Gastrocnemius medialis (tissue), 4 donors: ENCODE measurements around the gene FKBP7.

Experiments used
- POLR2A ChIP-seq, 2 donors: fragments of 450-650 bp; IDR thresholded peaks; one replicate each; pipeline ENCODE4 v1.6.1; 2017; ENCODE audit warnings: antibody characterized with exemption in 2 of 2, mild to moderate bottlenecking in 2 of 2, moderate library complexity in 2 of 2
- TF ChIP-seq, protein P1 (sequence below), 5 experiments: fragments of 450-650 bp in 3 of 5; fragments of 200-600 bp in 2 of 5; sonication (generic) in 2 of 5; IDR thresholded peaks in 4 of 5; conservative IDR thresholded peaks in 1 of 5; 1 replicate in 4 of 5; 2 replicates in 1 of 5; pipeline ENCODE4 v1.5.1; 2016 to 2019; ENCODE audit warnings: antibody characterized with exemption in 5 of 5, mild to moderate bottlenecking in 3 of 5, moderate library complexity in 3 of 5

DNA sequence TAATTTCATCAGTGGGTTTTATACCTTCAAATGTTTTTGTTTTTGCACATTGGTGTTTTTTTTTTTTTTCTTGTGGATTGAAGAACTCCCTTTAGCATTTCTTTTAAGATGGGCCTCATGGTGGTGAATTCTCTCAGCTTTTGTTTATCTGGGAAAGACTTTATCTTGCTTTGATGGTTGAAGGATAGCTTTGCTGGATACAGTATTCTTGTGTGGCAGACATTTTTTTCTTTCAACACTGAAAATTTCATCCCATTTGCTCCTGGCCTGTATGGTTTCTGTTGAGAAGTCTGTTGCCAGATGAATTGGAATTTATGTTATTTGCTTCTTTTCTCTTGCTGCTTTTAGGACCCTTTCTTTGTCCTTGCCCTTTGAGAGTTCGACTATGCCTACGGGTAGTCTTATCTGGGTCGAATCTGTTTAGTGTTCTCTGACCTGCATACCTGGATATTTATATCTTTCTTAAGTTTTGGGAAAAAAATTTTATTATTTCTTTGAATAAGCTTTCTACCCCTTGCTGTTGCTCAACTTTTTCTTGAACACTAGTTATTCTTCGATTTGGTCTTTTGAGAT lies 53.1 kb downstream of the FKBP7 start:
- TF ChIP-seq, protein P1, sequence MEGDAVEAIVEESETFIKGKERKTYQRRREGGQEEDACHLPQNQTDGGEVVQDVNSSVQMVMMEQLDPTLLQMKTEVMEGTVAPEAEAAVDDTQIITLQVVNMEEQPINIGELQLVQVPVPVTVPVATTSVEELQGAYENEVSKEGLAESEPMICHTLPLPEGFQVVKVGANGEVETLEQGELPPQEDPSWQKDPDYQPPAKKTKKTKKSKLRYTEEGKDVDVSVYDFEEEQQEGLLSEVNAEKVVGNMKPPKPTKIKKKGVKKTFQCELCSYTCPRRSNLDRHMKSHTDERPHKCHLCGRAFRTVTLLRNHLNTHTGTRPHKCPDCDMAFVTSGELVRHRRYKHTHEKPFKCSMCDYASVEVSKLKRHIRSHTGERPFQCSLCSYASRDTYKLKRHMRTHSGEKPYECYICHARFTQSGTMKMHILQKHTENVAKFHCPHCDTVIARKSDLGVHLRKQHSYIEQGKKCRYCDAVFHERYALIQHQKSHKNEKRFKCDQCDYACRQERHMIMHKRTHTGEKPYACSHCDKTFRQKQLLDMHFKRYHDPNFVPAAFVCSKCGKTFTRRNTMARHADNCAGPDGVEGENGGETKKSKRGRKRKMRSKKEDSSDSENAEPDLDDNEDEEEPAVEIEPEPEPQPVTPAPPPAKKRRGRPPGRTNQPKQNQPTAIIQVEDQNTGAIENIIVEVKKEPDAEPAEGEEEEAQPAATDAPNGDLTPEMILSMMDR (IDR thresholded peaks at IDR 0.05 in 4 of 5, conservative IDR thresholded peaks at IDR 0.05 in 1 of 5): no peak
- TF ChIP-seq POLR2A (IDR thresholded peaks at IDR 0.05): no peak
